Ascending aorta (tissue), 2 donors: ENCODE measurements around the gene GPR137B. TPM values are rescaled to one million over a fixed set of nuclear protein-coding genes. Genes with fewer than 3 reads are reported as not detected.

Source experiments
- DNase-seq, 2 donors: peaks; one replicate each; pipeline ENCODE4 v3.0.0-alpha.2; 2019; ENCODE audit warnings: low spot score in 2 of 2
- H3K27ac ChIP-seq, 2 donors: fragments of 200-600 bp; sonication (generic); one replicate each; pipeline ENCODE4 v1.5.1; 2016 to 2017; ENCODE audit warnings: mild to moderate bottlenecking in 1 of 2
- H3K27me3 ChIP-seq: fragments of 200-600 bp; sonication (generic); one replicate; pipeline ENCODE4 v1.5.1; 2017
- H3K36me3 ChIP-seq, 2 donors: fragments of 200-600 bp; sonication (generic); one replicate each; pipeline ENCODE4 v1.5.1; 2016
- H3K4me1 ChIP-seq, 2 donors: fragments of 200-600 bp; sonication (generic); one replicate each; pipeline ENCODE4 v1.5.1; 2016 to 2017; ENCODE audit warnings: mild to moderate bottlenecking in 1 of 2
- H3K4me3 ChIP-seq, 2 donors: fragments of 200-600 bp; sonication (generic); one replicate each; pipeline ENCODE4 v1.5.1; 2016 to 2017; ENCODE audit warnings: mild to moderate bottlenecking in 1 of 2
- H3K9me3 ChIP-seq, 2 donors: fragments of 200-600 bp; sonication (generic); one replicate each; pipeline ENCODE4 v1.5.1; 2016
- intact Hi-C: fragments of 100-400 bp; cut with DNase I; formaldehyde crosslinking; loops from one replicate; pipeline ENCODE4 v1.15.1; 2023
- total RNA-seq: library from RNA; depleted of rRNA; stranded (reverse); fragments of >200 nt; gene quantifications from one replicate; pipeline ENCODE4 v1.1.0, GENCODE V29; 2016
- TF ChIP-seq, protein P1 (sequence below), 3 experiments: fragments of 200-600 bp in 2 of 3; fragments of 450-650 bp in 1 of 3; sonication (generic) in 2 of 3; IDR thresholded peaks; one replicate each; pipeline ENCODE4 v1.5.1; 2016 to 2019; ENCODE audit warnings: antibody characterized with exemption in 3 of 3, mild to moderate bottlenecking in 1 of 3, moderate library complexity in 1 of 3

GPR137B gene
- total RNA-seq, 1 donor from 2014 or later, result 22.5 TPM

GRCh38 chr1:236222632-236223031 lies 80.3 kb downstream of the GPR137B start:
- Histone ChIP-seq H3K4me1 (no peaks in the 10 kb centered on the region), H3K27me3 (no peaks in the 10 kb centered on the region), H3K9me3 (no peaks in the 10 kb centered on the region), H3K36me3 (peaks cover 0 to 26% of the 10 kb centered on the region in 2 donors), H3K27ac (no peak overlapping the region), H3K4me3 (no peak overlapping the region)
- intact Hi-C loops, result no loop called here
- DNase-seq, result no peak
- TF ChIP-seq, protein P1, sequence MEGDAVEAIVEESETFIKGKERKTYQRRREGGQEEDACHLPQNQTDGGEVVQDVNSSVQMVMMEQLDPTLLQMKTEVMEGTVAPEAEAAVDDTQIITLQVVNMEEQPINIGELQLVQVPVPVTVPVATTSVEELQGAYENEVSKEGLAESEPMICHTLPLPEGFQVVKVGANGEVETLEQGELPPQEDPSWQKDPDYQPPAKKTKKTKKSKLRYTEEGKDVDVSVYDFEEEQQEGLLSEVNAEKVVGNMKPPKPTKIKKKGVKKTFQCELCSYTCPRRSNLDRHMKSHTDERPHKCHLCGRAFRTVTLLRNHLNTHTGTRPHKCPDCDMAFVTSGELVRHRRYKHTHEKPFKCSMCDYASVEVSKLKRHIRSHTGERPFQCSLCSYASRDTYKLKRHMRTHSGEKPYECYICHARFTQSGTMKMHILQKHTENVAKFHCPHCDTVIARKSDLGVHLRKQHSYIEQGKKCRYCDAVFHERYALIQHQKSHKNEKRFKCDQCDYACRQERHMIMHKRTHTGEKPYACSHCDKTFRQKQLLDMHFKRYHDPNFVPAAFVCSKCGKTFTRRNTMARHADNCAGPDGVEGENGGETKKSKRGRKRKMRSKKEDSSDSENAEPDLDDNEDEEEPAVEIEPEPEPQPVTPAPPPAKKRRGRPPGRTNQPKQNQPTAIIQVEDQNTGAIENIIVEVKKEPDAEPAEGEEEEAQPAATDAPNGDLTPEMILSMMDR (IDR thresholded peaks at IDR 0.05), result no peak

- intact Hi-C loops, result no loop called here
- no peak for DNase-seq
- no peaks in the 10 kb centered on the region for H3K9me3 ChIP-seq
- H3K36me3 ChIP-seq, result peaks cover 5 to 26% of the 10 kb centered on the region in 2 donors
- TF ChIP-seq, protein P1 (IDR thresholded peaks at IDR 0.05), result no peak
- no peak overlapping the region for H3K27ac ChIP-seq
- H3K27me3 ChIP-seq, result no peaks in the 10 kb centered on the region
- H3K4me1 ChIP-seq, result no peaks in the 10 kb centered on the region
- no peak overlapping the region for H3K4me3 ChIP-seq
Measured at GRCh38 chr1:236228411-236228810, 86.1 kb downstream of the GPR137B start.

- no peak for DNase-seq
Measured at GRCh38 chr1:236235116-236235515, 92.8 kb downstream of the GPR137B start.

GRCh38 chr1:236239092-236239585 lies 96.8 kb downstream of the GPR137B start:
- H3K27ac ChIP-seq, result no peak overlapping the region
- H3K9me3 ChIP-seq, result no peaks in the 10 kb centered on the region
- no peaks in the 10 kb centered on the region for H3K27me3 ChIP-seq
- H3K4me1 ChIP-seq, result no peaks in the 10 kb centered on the region
- H3K36me3 ChIP-seq, result peaks cover 4 to 5% of the 10 kb centered on the region in 2 donors
- no peak for DNase-seq
- intact Hi-C loops, result no loop called here
- H3K4me3 ChIP-seq, result no peak overlapping the region
- TF ChIP-seq, protein P1 (IDR thresholded peaks at IDR 0.05), result no peak

More at GRCh38 chr1:236235116-236235515, 92.8 kb downstream of the GPR137B start:
- TF ChIP-seq, protein P1 (IDR thresholded peaks at IDR 0.05), result no peak
- no peak overlapping the region for H3K4me3 ChIP-seq
- peaks cover 0 to 5% of the 10 kb centered on the region in 2 donors for H3K36me3 ChIP-seq
- no peak overlapping the region for H3K27ac ChIP-seq
- H3K27me3 ChIP-seq, result no peaks in the 10 kb centered on the region
- no peaks in the 10 kb centered on the region for H3K4me1 ChIP-seq
- intact Hi-C loops, result no loop called here
- no peaks in the 10 kb centered on the region for H3K9me3 ChIP-seq

GRCh38 chr1:236240675-236241074 lies 98.3 kb downstream of the GPR137B start:
- intact Hi-C loops, result no loop called here
- TF ChIP-seq, protein P1 (IDR thresholded peaks at IDR 0.05), result no peak
- Histone ChIP-seq H3K27me3 (no peaks in the 10 kb centered on the region), H3K36me3 (peaks cover 4 to 5% of the 10 kb centered on the region in 2 donors), H3K4me1 (no peaks in the 10 kb centered on the region), H3K9me3 (no peaks in the 10 kb centered on the region), H3K27ac (no peak overlapping the region), H3K4me3 (no peak overlapping the region)
- no peak for DNase-seq

DNA sequence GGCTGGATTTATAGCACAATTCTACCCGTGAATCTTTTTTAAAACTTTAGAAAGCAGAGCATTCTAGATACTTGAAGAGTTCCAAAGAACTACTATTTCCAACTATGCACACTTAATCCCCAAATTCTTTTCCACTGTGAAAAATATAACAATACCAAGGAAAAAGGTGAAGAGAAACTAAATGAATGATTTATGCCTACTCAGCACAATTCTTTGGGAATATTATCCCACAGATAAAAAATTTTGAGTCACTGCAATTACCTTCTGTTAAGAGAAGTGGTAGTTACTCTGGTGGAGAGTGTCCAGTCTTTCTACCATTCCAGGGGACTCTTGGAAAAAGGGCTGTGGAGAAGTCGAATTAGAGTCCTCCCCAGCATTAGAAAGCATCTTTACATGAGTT lies 100.2 kb downstream of the GPR137B start:
- no peak overlapping the region for H3K4me3 ChIP-seq
- H3K4me1 ChIP-seq, result no peaks in the 10 kb centered on the region
- intact Hi-C loops, result no loop called here
- H3K27me3 ChIP-seq, result no peaks in the 10 kb centered on the region
- H3K36me3 ChIP-seq, result peaks cover 4% of the 10 kb centered on the region in 2 donors
- no peak overlapping the region for H3K27ac ChIP-seq
- no peaks in the 10 kb centered on the region for H3K9me3 ChIP-seq
- TF ChIP-seq, protein P1 (IDR thresholded peaks at IDR 0.05), result no peak
- DNase-seq, result no peak
